22Rv1 (cell line): ENCODE results near the gene MFSD2B.

Source experiments
- CTCF ChIP-seq: fragments of 450-650 bp; IDR thresholded peaks from 2 replicates; pipeline ENCODE4 v1.5.1; 2017; ENCODE audit warnings: mild to moderate bottlenecking
- ZFX ChIP-seq: fragments of 450-650 bp; IDR thresholded peaks from 2 replicates; pipeline ENCODE4 v1.6.1; 2017; ENCODE audit warnings: antibody characterized with exemption, borderline replicate concordance

- TF ChIP-seq CTCF (no peak), ZFX (no peak)
Observed at GRCh38 chr2:23994567-23994966, 15.3 kb upstream of the MFSD2B start.
